ENCODE data around the gene IPO4.

DNA sequence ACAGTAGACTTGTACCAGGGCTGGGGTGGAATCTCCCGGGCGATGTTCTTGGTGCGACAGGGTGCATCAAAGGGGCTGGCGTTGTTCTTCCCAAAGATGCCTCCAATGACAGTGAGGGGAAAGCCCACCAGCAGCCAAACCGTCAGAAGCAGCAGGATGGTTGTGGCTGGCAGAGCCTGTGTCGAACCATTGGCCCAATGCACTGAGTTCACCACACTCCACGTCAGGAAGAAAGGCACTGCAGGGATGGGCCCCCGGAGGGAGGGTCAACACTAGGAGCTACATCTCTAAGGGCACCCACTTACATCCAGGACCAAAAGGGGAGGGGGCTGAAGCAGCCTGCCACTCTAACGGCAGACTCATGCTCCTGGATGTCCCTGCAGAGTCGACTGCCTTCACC lies 1.8 kb upstream of the IPO4 start:
- TF ChIP-seq CTCF (IDR thresholded peaks at IDR 0.05), result no peak
- TF ChIP-seq EP300 (IDR thresholded peaks at IDR 0.05), result no peak
- TF ChIP-seq POLR2A (IDR thresholded peaks at IDR 0.05), result no peak
